ENCODE results near the gene GLUL. TPM values are rescaled to one million over a fixed set of nuclear protein-coding genes. Genes with fewer than 3 reads are reported as not detected.
"Not testable (repeated sequence)": the region's sequence is repeated elsewhere in the genome, so short reads cannot be mapped to it uniquely, and the experiment has no call there.

Gene GLUL
- total RNA-seq, 1 donor from 2014 or later, result 477 TPM

DNA sequence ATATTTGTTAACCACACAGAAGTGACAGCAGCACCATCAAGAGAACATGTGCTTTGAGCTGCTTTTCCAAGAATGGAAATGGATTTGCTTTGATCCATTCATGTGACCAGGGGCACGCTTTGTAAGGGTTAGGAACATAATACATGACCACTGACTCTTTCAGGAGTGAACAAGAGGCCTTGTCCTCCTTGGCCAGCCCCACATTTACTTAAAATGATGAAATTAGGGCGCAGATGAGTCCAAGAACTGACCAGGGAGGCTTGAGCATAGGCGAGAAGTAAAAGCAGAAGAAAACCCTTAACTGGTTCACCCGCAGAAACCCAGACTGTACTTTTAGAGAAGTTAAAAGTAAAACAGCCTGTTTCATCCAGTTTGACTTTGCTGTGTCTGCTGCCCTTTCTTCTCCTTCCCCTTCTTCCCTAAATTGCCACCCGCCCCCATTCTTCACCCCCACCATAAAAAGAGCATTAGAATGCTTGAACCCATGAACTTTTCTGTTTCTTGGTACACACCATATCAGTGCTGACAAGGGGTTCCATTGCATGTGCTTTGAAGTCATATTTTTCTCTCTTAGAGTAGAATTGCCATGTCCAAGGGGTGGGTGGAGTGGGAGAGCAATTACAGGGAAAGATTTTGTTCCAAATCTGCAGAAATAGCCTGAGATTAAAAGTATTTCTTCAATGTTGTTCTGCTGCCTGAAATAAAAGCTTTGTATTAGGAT, 2.6 kb upstream of the GLUL start:
- no peak for DNase-seq

DNA sequence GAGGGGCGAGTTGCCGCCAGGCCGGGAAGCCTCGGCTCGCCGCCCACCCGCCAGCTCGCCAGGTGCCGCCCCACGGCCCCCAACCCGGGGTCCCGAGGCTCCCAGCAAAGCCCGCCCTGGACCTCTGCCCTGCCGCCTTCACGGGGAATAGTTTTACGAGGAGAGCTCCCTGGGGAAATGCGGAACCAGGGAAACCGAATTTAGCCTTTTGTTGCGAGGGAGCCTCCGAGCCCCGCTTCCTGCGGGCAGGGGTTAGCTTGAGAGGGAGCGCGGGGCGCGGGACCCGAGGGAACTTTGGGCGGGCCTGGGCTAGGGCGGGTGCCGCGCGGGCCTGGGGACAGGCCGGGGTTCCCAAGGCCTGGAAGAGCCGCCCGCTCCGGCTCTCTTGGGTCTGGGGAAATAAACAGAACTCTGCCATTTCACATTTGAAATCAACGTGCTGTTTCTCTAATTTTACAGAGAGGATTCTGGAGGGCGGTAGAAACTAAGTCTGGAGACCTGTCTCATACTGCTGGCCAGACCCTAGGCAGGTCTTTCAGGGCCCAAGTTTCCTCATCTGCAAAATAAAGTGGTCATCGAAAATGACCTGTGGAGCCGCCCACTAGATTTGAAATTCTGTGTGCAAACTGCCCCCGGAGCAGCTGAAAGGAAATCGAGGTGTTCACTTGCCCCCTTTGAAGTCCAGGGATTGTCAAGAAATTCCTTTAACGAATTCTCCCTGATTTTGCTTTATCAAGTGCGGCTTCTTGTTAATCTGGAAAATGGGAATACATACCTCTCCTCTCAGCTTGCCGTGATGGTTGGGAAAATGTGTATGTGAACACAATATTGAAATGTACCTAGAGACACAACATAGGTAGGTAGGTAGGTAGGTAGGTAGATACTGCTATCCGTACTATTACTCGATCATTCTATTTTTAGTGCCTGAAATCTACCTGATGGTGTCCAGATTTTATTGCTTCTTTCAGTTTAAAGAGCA, 749 bp upstream of the GLUL start:
- peak; percentile 41 for DNase-seq

DNA sequence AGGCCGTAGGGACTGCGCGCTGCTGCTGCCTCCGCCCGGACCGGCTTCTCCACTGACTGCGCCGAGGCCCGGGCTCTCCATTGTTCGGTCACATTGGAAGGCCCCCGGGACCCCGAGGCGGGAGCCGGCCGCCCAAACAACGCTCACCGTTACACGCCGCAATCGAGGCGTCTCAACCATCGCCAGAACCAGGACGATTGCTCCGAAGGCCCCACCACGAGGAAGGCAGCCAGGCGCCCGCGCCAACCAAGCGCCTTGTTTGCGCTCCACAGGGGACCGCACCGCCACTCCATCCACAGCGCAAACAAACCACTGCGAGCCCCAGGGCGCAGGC, 595 bp downstream of the GLUL start:
- DNase-seq, result no peak

DNA sequence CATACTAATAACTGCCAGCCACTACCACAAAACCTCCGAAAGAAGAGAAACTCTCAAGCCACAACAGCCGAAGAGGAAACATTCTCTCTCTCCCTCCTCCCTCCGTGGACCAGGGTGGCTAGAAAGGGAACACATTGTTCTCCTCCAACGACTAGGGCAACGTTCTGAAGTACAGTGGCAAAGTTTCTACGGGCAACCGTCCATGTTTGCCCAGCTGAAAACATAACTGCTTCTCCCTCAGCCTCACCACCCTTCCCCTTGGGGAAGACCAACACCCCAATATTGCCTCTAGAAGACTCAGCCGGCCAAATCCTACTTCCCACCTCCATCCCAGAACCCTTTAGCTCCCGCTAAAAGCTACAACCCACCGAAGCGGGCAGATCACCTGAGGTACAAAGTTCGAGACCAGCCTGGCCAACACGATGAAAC, 2.0 kb downstream of the GLUL start:
- no peak for DNase-seq

DNA sequence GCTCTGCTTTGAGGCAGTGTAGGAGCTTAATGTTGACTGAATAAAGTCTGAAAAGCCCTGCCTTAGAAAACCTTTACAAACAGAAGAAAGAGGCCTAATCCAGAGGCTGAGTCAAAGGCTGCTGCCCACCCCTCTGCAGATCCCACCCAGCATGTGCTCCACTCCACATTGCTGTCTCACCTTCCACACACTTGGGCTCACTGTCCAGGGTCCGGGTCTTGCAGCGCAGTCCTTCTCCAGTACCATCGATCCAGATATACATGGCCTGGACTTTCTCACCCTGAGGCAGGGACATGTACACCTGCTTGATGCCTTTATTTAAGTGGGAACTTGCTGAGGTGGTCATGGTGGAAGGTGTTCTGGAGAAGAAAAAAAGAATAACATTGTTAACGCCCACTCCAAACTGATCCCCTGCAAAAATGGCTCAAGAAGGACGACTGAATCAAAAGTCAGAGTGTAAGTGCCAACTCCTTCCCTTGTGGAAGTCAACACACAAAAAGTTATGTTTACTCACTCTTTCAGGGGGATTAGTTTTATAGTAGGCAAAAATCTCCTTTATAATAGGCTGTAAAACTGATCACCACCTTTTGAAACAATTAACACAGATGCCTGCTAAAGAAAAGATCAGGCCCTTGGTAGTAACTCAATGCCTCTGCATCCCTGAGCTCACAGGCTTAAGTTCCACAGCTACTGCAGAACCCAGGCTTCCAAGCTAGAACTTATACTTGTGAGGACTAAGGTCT, 3.0 kb downstream of the GLUL start:
- no peak for DNase-seq

DNA sequence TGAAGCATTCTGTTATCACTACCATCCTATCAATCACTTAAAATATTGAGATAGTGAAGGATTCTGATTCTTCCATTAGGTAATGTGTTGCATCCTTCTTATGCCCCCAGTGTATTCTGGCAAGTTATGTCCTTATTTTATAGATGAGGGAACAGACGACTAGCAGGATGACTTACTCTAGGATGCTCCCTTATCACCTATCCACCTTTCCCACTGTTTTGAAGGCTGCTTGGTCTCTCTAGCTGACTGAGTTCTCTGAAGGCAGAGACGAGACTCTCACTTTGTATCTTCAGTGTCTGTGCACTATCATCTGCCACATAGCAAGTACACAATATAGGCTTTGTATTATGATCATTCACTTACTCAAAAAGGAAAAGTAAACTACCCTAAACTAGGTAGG, 4.0 kb downstream of the GLUL start:
- no peak for DNase-seq

DNA sequence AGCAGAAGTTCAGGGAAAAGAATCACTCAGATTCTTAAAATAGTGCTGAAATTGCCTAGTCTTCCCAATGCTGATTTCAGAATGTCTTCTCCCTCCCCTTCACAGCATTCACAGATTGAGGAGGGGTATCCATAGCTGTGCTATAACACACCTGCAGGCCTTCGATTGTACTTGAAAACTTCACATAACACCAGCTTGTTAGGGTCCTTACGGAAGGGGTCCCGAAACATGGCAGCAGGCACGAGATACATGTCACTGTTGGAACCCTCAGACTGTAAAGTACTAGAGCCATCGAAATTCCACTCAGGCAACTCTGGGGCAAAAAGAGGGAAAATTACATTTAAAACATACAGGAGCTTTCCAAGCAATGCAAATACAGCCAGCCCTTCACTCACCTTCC, 4.6 kb downstream of the GLUL start:
- DNase-seq, result no peak

DNA sequence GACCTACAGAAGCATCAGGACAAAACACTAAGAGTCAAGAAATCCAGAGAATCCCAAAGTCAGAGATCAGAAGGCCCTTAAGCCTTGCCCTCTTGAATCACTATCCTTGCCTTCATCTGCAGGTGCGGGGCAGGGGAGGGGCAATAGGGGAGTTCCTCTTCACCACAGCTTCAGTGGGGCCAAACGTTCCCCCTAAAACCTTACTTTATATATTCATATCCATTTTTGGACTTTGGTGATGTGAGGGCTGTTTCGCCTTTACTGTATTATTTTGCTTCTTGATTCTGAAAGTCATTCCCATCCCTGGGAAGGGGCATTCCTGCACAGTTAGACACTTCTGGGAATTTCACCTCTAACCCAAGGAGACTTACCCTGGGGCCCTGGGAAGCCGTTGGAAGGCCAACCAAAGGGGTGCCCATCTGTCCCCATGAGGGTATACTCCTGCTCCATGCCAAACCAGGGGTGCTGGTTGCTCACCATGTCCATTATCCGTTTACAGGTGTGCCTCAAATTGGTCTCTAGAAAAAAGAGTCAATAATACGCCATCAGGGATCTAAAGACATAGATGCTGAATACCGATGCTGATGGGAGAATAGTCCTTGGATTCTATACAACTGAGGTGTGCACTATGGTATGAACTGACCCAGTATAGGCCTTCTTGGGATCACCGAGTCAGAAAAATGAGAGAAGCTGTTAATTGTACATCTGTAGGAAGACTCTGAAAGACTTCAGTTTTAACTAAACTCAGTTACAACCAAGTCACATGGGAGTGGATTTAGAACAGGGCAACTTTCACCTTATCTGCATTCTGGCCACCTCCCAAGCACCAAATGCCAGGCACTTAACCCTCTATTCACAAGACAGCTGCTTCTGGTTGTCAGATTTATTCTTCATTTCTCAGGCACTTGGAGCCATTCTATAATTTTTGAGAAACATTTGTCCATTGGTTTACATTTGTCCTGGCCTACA, 5.4 kb downstream of the GLUL start:
- DNase-seq, result no peak

DNA sequence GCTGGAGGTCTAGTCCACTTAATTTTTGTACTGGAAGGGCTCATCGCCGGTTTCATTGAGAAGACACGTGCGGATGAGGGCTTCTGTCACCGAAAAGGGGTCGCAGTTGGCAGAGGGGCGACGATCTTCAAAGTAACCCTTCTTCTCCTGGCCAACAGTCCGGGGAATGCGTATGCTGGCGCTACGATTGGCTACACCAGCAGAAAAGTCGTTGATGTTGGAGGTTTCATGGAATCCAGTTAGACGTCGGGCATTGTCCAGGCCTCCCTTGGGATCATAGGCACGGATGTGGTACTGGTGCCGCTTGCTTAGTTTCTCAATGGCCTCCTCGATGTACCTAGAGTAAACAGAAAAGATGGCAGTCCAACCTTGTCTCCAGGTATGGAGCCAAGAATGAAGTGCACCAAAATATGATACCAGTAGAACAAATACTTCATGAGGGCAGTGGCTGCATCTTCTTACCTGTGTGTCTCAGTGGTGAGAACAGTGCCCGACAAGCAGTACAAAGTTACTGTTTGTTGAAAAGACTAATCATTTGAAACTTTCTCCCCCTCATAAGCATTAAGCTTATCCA, 7.1 kb downstream of the GLUL start:
- no peak for DNase-seq

DNA sequence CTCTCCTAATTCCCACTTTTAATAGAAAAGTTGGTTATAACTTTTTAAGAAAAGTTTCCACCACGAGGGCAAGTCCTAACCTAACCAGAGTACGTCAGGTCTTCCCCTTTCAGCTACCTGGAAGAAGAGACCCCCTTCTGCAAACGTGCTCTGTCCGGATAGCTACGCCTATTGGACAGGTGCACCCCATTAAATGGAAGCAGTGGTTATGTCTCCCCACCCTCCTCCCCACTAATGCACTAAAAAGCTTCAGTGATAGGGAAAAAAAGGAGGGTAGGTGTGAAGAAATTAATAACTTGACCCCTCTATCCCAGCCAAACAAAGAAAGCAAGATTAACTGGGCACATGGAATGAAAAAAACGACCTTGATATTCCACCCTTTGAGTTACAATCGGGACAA, 7.7 kb downstream of the GLUL start:
- no peak for DNase-seq

DNA sequence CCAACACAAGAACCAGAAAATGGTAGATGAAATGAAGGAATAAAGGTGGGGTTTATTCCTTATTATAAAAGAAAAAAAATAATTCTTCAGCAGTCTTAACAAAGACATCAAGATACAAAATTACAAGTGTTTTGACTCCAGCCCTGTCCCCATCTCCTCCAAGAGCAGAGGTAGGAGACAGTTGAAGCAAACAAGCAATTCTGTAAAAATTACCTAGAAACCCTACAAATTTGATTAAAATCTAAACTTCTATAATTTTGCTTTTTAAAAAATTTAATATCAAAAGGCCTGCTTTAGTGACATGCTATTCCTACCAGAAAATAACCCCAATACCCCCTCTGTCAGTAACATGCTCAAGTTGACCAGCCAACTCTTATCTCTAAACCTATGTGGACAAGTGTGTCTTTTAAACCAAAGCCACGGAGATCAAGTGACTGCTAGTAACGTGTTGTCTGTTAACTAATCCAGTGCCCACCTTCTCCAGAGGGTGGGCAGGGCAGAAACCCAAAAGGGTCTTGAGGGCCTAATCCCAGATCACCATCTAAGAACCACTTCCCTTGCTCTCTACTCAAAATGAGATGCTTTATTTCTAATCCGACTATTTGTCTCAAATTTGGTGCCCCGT, 8.4 kb downstream of the GLUL start:
- DNase-seq, result no peak

DNA sequence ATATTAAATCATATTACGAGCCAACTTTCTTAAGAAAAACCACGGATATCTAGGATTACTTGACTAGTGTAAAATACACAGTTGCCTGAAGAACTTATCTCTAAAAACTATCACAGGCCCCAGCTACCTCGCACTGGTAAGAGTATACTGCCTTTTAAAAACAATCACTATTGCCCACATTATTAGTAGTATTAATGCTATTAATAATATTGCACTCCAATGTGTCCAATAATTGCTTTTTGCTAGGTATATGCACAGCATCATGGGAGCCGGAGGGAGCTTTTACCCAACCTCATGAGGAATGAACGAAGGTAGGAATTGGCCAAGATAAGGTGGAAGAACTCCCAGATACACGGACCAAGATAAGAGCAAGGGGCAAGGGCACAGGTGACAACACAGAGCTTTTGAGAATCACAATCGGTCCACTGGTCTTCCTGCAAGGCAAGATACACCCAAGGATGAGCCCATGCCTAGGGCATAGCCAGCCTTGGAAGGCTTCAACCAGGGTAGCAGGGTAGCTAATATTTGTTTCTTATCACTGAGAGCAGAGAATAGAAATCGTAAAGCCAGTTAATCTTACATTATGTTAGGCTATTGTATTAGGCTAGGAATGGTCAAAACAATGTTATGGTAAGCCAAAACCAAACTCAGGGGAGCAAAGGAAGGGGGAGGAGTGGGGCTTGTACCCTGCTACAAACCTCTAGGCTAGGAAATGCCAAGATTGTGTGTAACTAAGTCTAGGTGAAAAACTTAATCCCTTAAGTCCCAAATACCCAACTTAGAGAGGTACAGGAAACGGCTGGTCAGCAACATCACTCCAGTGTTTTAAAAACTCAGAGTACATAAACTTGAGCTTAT, 9.4 kb downstream of the GLUL start:
- no peak for DNase-seq

DNA sequence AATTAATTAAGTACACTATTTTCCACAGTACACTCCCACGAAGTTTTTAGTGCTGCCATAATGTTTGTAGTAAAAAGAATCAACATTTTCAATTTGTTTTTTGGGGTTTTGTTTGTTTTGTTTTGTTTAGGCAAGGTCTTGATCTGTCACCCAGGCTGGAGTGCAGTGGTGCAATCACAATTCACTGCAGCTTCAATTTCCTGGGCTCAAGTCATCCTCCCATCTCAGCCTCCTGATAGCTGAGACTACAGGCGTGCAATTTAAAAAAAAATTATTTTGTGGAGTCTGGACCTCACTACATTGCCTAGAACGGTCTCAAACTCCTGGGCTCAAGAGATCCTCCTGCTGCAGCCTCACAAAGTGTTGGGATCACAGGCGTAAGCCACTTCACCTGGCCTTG, 11.4 kb downstream of the GLUL start:
- no peak for DNase-seq

DNA sequence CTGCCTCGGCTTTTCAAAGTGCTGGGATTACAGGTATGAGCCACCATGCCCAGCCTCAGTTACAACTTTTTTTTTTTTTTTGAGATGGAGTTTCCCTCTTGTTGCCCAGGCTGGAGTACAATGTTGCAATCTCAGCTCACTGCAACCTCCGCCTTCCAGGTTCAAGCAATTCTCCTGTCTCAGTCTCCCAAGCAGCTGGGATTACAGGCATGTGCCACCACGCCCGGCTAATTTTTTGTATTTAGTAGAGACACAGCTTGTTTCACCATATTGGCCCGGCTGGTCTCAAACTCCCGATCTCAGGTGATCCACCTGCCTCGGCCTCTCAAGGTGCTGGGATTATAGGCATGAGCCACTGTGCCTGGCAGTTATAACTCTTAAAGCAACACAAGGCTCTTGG, 11.8 kb downstream of the GLUL start:
- not testable (repeated sequence) for DNase-seq

DNA sequence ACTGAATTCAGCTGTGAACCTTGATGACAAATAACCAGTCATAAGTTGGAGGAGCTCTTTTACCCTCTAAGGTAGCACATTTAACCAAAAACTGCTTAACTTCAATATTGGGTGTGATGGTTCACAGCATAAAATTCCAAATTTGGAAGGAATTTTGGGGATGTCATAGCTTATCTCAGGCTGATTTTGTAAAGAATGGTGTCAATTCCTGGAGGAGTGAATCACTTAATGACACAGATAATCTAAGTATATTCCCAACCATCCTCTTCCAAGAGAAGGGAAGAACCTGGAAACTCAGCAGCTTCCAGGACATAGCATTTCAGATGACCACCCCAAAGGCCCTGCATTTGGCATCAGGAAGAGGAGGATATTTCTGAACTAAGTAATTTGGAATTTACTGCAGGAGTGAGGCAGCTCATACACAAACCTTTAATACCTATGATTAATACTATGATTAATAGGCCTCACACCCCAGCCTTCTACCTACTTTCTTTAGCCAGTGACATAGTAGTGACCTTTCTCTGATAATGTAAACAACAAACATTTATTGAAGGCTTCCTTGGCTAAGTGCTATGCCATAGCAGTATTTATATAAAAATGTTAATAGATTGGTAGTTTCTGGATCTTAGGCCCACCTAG, 14.5 kb downstream of the GLUL start:
- DNase-seq, result no peak

DNA sequence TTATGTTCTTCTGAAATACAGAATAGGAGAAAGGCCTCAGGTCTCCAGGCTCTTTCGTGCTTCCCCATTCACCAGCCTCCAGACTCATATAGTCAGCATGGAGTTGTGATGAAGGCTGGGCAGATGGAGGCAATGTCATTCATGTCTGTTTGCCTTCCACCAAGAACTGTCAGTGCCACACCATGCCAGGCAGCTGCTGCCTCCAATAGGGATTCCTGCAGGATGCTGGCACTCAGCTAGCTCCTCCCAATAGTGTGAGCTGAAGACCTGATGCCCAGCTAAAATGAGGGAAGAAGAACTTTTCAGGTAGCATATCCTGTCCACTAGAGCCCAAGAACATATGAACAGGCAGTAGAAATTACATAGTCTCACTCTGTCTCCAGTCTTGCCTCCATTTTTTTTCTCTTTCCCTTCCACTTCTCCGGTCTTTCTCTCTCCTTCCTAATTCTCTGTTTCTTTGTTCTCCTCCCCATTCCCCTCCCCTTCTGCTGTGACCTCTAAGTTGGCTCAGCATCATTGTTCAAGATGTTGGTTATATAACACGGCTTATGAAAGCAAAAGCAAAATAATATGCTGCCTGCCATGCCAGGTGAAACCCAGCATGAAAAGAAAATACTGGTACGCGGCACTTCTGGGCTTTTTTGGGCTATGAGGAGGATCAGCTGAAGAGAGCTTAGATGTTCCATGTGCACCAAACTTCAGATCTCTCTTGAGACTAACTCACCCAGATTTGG, 17.3 kb downstream of the GLUL start:
- no peak for DNase-seq

DNA sequence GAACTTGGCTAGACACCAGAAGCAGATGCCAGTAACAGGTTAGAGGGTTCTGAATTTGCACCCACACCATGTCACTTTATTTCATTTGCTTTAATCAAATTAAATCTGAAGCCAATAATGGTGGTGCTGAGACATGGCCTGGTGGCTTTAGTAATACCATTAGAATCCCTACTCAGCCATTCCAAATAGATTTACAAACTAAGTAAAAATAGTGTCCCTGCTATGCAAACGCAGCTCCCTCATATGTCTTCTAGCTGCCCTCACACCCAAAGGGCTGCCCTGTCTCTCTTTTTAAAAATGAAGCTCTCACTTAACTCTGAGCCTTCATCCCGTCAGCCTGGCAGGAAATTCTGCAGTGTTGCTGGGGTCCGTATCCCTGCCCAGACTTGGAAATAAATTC, 21.1 kb downstream of the GLUL start:
- DNase-seq, result no peak

DNA sequence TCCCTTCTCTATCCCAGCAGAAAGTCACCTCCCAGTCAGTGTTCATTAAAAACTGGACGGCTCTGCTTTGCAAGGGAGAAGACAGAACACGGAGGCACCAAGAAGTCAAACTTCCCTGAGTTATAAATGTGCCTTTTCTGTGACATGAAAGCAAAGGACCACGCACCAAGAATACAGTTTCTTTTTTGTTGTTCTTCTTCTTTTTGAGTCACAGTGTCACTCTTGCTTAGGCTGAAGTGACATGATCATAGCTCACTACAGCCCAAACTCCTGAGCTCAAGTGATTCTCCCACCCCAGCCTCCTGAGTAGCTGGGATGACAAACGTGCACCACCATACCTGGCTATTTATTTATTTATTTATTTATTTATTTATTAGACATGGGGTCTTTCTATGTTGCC, 22.7 kb downstream of the GLUL start:
- no peak for DNase-seq

DNA sequence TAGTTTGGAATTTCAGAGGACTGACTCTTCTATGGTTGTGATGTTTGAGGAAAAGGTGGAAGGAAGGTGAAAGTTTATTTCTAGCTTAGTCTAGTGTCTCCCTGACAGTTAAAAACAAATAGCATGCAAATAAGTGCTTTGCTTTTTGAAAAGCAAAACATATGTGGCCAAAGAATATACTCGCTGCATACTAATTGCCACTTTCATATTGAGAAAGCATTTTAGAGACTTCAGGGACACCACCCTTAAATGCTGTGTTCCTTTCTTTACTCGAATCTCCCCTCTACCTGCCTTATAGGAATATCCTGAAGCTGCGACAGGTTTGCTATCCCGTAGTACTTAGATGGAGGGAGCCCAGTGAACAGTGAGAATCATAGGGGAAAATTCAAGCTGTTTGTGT, 23.2 kb downstream of the GLUL start:
- no peak for DNase-seq
